Fibroblast of lung (primary cell): Measurements from ENCODE around the gene ADRB1.

Experiments
- EZH2 ChIP-seq: IDR thresholded peaks from 2 replicates; pipeline ENCODE4 v1.5.1; 2012; ENCODE audit warnings: low read length, control low read depth, mild to moderate bottlenecking; ENCODE audit errors: missing control alignments
- TF ChIP-seq, protein P1 (sequence below), 2 donors: IDR thresholded peaks in 1 of 2; conservative IDR thresholded peaks in 1 of 2; 1 replicate in 1 of 2; 2 replicates in 1 of 2; pipeline ENCODE4 v1.5.1; 2011 to 2012; ENCODE audit warnings: low read length in 2 of 2, control low read depth in 1 of 2, inconsistent platforms in 1 of 2, low read depth in 1 of 2, mild to moderate bottlenecking in 1 of 2

DNA sequence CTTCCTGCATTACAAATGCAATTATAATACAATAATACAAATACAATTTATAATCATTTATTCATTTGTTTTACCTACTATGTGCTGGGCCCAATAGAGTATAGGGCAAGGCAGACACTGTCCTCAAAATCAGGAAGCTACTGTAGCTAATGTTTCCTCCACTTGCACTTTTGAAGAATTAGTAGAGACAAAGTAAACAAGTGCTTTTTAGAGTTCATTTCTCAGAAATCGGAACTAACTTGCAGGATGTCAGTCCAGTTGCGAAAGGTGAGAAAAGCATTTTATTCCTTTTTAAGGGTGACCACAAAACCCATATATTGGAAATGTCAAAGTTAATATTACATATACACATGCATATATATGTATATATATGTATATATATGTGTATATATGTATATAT lies 14.2 kb downstream of the ADRB1 start:
- TF ChIP-seq, protein P1, sequence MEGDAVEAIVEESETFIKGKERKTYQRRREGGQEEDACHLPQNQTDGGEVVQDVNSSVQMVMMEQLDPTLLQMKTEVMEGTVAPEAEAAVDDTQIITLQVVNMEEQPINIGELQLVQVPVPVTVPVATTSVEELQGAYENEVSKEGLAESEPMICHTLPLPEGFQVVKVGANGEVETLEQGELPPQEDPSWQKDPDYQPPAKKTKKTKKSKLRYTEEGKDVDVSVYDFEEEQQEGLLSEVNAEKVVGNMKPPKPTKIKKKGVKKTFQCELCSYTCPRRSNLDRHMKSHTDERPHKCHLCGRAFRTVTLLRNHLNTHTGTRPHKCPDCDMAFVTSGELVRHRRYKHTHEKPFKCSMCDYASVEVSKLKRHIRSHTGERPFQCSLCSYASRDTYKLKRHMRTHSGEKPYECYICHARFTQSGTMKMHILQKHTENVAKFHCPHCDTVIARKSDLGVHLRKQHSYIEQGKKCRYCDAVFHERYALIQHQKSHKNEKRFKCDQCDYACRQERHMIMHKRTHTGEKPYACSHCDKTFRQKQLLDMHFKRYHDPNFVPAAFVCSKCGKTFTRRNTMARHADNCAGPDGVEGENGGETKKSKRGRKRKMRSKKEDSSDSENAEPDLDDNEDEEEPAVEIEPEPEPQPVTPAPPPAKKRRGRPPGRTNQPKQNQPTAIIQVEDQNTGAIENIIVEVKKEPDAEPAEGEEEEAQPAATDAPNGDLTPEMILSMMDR (conservative IDR thresholded peaks at IDR 0.05 in 1 of 2, IDR thresholded peaks at IDR 0.05 in 1 of 2; ENCODE audit: low read depth in 1 of 2, low read length in 2 of 2), result no peak
- TF ChIP-seq EZH2, result no peak
